GM18907 (cell line): ENCODE measurements around the gene TNFAIP8L3.
"Not testable (repeated sequence)": the region's sequence is repeated elsewhere in the genome, so short reads cannot be mapped to it uniquely, and the experiment has no call there.

Experiments used
- ATAC-seq: cut with Tn5 transposase; IDR thresholded peaks from one replicate; pipeline ENCODE4 v1.9.1; 2021; ENCODE audit warnings: mild to moderate bottlenecking, moderate library complexity; ENCODE audit not compliant: unreplicated experiment

TNFAIP8L3 gene

DNA sequence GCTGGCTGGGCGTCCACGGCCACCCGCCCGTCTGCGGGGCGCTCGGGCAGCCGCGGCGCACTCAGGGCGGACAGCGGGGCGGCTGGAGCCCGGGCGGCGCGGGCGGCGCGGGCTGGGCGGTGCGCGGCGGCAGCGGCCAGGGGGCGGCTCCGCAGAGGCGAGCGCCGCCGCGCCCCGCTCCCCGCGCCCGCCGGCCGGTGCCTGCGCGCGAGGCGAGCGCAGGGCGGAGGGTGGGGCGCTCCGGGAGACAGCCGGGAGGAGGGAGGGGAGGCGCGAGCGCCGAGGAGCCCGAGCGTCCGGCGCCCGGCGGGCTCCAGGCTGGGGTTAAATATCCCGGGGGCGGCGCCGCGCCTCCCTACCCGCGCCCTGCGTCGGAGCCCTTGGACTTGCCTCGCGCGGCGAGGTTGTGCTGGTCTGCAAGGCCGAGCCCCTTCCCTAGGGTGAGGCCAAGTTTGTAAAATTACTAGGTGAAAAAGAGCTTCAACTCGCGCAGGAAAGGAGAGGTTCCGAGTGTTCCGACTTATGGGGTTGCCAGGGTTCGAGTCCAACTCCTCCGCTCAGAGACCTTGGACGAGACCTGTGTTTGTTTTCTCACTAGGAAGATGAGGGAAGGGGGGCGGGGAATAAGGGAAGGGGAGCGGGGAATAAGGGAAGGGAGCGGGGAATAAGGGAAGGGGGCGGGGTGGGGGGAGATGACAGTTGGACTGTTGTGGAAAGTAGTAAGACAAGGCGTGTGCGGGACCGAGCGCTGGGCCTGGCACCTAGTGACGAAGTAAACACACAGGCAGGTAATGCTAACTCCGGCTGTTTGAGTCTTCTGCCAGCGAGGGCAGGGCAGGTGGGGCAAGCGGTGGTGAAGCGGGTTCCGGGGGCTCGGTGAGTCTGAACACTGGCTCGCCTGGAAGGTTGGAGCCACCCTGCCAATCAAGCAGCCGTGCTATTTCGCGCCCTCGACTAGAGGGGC, at the start of gene TNFAIP8L3:
Gene TNFAIP8L3, minus strand, starts transcription at position 301 of the 964 bp plus-strand sequence. CDS start 311 bp downstream, outside the sequence.
- ATAC-seq: no peak

DNA sequence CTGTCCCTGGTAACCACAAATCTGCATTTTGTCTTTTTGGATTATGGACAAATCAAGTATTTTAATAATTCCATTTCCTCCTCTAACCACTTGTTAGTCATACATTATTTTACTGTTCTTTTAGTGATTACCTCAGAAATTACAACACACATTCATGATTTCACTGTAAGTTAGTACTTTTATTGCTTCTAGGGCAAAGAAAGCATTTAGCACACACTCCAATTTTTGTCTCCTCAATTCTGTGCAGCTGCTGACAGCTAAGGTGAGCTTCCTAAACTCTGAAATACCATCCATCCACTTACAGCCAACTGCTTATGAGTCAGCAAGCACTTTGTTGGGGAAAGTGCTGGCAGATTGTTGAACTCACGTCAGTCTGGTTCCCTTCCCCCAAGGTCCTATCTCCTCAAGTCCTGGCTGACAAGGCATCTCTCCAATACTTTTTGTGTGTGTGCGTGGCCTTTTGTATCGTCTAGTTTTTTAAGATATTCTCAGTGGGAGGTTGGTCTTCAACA, 49.4 kb upstream of the TNFAIP8L3 start:
- no peak for ATAC-seq

GRCh38 chr15:51140347-51140746, 45.6 kb upstream of the TNFAIP8L3 start:
- not testable (repeated sequence) for ATAC-seq

- no peak for ATAC-seq
Observed at GRCh38 chr15:51139091-51139490, 44.4 kb upstream of the TNFAIP8L3 start.

DNA sequence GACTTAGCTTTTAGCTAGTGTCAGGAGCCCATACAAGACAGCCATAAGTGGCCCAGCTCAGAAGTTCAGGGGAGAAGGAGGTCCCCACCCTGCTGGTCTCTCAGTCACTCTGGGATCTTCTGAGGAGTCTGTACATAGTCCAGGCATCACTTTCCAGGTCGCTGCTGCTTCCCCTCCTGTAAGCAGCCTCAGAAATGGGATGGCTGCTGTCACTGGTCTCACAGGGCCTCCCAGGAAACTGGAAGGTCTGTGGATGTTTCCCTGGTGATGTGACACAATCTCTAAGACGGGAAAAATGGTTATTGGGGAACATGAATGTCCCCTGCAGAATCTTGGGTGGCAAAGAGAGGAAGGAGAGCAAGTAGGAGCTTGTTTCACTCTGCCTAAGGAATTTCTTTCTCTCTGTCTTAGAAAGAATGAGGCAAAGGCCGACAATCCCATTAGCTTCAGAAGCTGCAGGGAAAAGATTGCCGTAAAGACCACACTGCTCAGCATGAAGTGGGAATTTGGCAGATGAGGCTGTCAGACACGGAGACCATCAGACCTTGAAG, 43.2 kb upstream of the TNFAIP8L3 start:
- no peak for ATAC-seq

- no peak for ATAC-seq
Observed at GRCh38 chr15:51137024-51137423, 42.3 kb upstream of the TNFAIP8L3 start.

GRCh38 chr15:51135276-51135675, 40.6 kb upstream of the TNFAIP8L3 start:
- ATAC-seq: no peak

GRCh38 chr15:51134416-51135199, 39.9 kb upstream of the TNFAIP8L3 start:
- ATAC-seq: no peak

DNA sequence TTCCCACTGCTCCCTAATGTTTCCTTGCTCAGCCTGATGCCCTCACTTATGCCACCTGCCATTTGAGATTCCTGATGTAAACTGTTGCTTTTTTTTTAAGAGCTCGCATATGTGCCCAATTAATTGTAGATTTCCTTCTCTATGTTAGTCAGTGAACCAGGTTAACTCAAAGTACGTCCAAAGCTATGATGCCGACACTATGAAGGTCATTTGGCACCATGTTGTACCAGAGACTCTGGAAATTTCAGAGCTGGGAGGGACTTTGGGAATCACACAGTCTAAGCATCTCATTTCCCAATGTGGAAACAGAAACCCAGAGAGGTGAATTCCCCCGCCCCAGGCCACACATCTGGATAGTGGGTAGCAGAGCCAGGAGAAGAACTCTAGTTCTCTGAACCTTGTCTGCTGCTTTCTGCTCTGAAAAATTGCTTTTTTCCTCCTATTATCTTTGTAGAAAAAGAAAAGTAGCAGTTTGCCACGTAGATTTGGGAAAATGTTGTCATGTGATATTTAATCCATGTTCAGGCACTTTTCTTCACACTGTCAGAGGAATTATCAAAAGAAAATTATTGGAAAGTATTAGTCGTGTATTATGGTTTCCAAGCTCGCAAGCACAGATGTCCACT, 38.5 kb upstream of the TNFAIP8L3 start:
- ATAC-seq: no peak

GRCh38 chr15:51132384-51133139, 37.9 kb upstream of the TNFAIP8L3 start:
- no peak for ATAC-seq

GRCh38 chr15:51131596-51132290, 37.0 kb upstream of the TNFAIP8L3 start:
- no peak for ATAC-seq

DNA sequence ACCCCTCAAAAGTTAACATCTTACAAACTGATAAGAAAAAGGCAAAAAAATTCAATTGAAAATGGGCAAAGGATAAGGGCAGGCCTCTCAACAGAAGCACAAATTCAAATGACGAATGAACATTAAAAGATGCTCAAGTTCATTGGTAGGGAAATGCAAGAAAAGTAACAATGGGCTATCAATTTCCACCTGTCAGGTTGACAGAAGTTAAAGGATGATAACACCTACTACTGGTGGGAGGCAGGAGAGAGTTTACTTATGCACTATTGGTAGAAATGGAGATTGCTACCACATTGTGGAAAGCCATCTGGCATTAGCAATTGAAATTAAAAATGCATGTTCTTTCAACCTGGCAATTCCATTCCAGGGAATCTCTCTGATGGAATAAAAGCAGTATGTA, 35.6 kb upstream of the TNFAIP8L3 start:
- ATAC-seq: no peak

GRCh38 chr15:51129535-51130188, 35.0 kb upstream of the TNFAIP8L3 start:
- no peak for ATAC-seq

GRCh38 chr15:51128701-51129100, 34.0 kb upstream of the TNFAIP8L3 start:
- ATAC-seq: no peak

DNA sequence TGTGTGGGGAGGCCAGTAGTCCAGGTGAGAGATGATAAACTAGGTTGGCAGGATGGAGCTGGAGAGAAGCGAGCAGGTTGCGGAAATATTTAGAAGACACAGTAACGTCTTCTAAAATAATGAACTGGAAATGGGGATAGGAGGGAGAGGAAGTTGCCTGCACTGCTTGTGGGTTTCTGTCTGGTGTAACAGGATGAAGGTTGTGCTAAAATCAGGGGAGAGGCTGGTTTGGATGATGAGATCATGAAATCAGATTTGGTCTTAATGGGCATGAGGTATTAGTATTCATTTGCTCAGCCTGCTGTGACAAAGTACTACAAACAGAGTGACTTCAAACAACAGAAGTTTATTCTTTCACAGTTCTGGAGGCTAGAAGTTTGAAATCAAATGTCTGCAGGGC, 32.1 kb upstream of the TNFAIP8L3 start:
- no peak for ATAC-seq

GRCh38 chr15:51123002-51123401, 28.3 kb upstream of the TNFAIP8L3 start:
- not testable (repeated sequence) for ATAC-seq

GRCh38 chr15:51121631-51122225, 27.0 kb upstream of the TNFAIP8L3 start:
- no peak for ATAC-seq

DNA sequence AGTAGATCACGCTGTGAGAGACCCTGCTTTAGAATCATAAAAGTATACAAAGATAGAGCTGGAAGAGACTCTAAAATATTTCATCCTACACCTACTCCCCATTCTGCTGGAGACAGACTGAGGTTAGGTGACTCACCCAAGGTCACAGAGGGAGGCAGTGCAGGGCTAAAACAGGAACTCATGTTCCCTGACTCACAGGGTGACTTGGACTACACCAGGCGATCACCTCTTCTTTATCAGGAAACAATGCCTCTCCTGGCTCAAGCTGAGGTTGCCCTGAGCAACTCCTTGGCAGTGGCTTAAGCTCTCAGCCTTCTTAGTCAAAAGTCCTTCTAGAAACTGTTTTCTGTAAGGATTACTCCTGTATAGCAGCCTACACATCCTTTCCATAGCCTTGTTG, 26.4 kb upstream of the TNFAIP8L3 start:
- no peak for ATAC-seq

DNA sequence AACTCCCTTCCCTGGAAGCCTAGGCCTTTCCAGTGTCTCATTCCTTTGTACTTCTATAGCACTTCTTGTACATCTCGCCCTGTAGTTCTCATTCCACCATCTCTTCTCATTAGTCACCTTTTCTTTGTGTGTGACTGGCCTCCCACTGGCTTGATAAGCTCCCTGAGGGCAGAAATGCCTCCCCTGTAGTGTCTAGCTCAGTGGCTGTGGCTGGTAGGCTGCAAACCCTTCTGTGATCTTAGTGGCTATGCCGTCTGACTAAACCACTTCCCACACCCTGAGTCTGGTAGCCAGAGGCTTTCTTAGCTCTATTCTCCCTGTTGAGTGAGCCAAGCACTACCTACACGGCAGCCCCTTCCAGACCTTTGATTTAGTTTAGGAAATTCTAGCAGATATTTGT, 24.4 kb upstream of the TNFAIP8L3 start:
- no peak for ATAC-seq
